Small intestine (tissue), 4 donors: ENCODE measurements around the gene TAL1. TPM values are rescaled to one million over a fixed set of nuclear protein-coding genes. Genes with fewer than 3 reads are reported as not detected.

ENCODE experiments used
- polyA plus RNA-seq, 4 donors: library from polyadenylated mRNA; stranded (reverse) in 3 of 4; unstranded in 1 of 4; fragments of 200-250 nt in 3 of 4; fragments of 120-200 nt in 1 of 4; gene quantifications; one replicate each; pipeline versions ENCODE4 v1.2.1 to v1.2.3, GENCODE V29; 2013
- donor health status: healthy with polysubstance abuse.
- donor health status: Bipolar disorder and iron deficiency.
- donor health status: healthy.

The TAL1 gene
- polyA plus RNA-seq, 4 donors: 0.27 to 4.7 (median 0.92) TPM

Other genes starting within 250 kb of the TAL1 start
- gene CYP4X1, start 208.6 kb downstream of the TAL1 start, polyA plus RNA-seq: 1 to 10 TPM in 1 of 4 donors, under 1 TPM in 2, not detected in 1; 0.67 to 5.5 (median 0.77) TPM
- gene CYP4Z1, start 165.0 kb downstream of the TAL1 start, polyA plus RNA-seq: under 1 TPM in 2 of 4 donors, not detected in 2; 0.06 to 0.10 TPM
- gene CYP4A22, start 94.8 kb downstream of the TAL1 start, polyA plus RNA-seq: 1 to 10 TPM in 1 of 4 donors, under 1 TPM in 2, not detected in 1; 0.01 to 1.3 (median 0.54) TPM
- gene PDZK1IP1, start 42.2 kb downstream of the TAL1 start, polyA plus RNA-seq: 100 to 1,000 TPM in 1 of 4 donors, 10 to 100 TPM in 1, 1 to 10 TPM in 2; 5.1 to 134 (median 14.0) TPM
- 1 to 10 TPM in 3 of 4 donors, under 1 TPM in 1; 0.54 to 5.5 (median 3.2) TPM for gene STIL, start 81.9 kb upstream of the TAL1 start, polyA plus RNA-seq
- 100 to 1,000 TPM; 130 to 257 (median 165) TPM for gene CMPK1, start 101.6 kb upstream of the TAL1 start, polyA plus RNA-seq
- gene FOXE3, start 184.1 kb upstream of the TAL1 start, polyA plus RNA-seq: not detected
- gene FOXD2, start 205.8 kb upstream of the TAL1 start, polyA plus RNA-seq: 1 to 10 TPM in 1 of 4 donors, under 1 TPM in 3; 0.19 to 2.1 (median 0.25) TPM